Neuron (in vitro differentiated cells): ENCODE measurements around the gene RAB37.

Source experiments
- H2AFZ ChIP-seq: one replicate; pipeline ENCODE4 v1.6.1; 2013; ENCODE audit warnings: low read depth, mild to moderate bottlenecking, inconsistent platforms, low read length, moderate library complexity
- H3K27me3 ChIP-seq: one replicate; pipeline ENCODE4 v1.6.1; 2013; ENCODE audit warnings: low read length; ENCODE audit not compliant: insufficient read depth
- H3K36me3 ChIP-seq: one replicate; pipeline ENCODE4 v1.6.1; 2013; ENCODE audit warnings: low read length; ENCODE audit not compliant: insufficient read depth
- H3K4me1 ChIP-seq: one replicate; pipeline ENCODE4 v1.6.1; 2013; ENCODE audit warnings: low read length; ENCODE audit not compliant: insufficient read depth
- H3K4me3 ChIP-seq: 2 replicates; pipeline ENCODE4 v1.5.1; 2013; ENCODE audit warnings: mild to moderate bottlenecking, low read length, moderate library complexity
- H3K9me3 ChIP-seq: one replicate; pipeline ENCODE4 v1.6.1; 2013; ENCODE audit warnings: low read length

RAB37 gene

DNA sequence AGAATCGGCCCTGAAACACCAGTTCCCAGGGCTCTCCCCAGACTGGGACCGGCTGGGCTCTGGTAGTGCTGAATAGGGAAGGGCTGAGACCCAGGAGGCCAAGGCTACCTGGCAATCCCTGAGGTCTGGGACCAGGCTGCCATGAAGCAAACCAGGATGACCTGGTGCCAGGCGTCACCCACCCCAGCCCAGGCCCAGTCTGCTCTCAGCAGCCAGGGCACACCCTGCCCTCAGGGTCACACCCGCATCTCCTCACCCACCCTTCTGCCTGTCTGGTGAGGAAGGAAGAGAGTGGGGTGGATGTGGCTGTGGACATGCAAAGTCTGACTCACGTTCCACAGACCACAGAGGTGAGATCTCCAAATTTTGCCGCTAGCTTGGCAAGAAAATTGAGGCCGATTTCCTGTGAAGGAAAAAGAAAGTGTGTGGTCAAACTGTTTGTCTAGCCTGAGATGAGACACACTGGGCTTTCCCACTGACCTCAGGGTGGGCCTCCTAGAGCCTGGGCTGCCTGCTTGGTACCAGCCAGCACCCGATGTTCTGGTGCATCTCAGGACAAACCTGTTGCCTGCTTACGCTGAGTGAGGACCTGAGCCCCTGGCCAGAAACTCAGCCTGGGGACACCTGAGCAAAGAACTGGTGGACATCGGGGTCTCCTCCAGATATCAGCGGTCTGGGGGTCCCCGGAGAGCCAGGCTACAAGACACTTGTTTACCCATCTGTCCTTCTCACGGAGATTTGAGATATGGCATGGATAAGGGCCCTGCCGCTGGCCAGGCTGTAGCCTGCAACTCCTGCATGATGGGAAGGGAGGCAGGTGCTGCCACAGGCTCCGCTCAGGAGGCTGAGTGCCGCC lies 6.3 kb upstream of the RAB37 start:
- Histone ChIP-seq H3K4me3 (no peak overlapping the region), H3K27me3 (peaks cover 19% of the 10 kb centered on the region), H3K9me3 (no peaks in the 10 kb centered on the region), H2AFZ (no peak overlapping the region), H3K4me1 (no peaks in the 10 kb centered on the region), H3K36me3 (no peaks in the 10 kb centered on the region)

DNA sequence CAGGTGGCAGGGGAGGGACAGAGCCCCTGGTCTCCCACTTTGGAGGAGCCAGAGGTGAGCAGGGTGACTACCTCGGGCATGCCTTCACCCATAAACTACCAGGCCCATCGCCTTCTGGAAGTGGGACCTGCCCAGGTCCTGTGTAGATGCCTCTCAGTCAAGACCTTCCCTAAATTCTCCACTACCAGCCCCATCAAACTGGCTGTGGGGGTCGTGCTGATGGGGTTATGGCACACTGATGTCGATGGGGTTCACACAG lies 5.8 kb upstream of the RAB37 start:
- H3K36me3 ChIP-seq = no peaks in the 10 kb centered on the region
- no peak overlapping the region for H3K4me3 ChIP-seq
- no peak overlapping the region for H2AFZ ChIP-seq
- peaks cover 23% of the 10 kb centered on the region for H3K27me3 ChIP-seq
- H3K9me3 ChIP-seq = no peaks in the 10 kb centered on the region
- no peaks in the 10 kb centered on the region for H3K4me1 ChIP-seq

DNA sequence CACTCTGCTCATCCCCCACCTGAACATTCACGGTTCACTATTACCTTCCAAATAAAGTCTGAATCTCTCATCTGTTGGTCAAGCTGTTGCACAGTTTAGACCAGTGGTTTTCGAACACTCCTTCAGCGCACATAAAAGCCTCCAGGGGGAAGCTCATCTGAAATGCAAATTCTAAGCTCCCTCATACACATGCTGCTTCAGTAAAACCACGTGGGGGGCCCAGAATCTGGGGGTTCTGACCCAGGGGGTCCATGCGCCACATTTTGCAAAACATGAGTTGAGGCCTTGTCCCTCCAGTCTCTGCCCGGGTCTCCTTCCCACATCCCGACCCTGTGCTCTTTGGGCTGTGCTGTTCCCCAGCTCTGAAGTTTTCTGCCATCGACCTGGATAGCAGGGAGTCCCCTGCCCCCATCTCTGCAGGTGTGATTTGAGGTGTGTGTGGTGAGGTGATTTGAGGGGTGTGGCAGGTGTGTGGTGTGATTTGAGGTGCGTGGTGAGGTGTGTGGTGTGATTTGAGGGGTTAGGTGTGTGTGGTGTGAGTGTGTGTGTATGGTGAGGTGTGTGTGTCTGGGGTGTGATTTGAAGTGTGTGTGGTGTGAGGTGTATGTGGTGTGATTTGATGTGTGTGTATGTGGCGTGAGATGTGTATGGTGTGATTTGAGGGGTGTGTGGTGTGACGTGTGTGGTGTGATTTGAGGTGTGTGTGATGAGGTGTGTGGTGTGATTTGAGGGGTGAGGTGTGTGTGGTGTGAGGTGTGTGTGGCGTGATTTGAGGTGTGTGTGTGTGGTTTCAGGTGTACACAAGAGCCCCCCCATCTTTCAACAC lies 4.8 kb upstream of the RAB37 start:
- Histone ChIP-seq H3K4me3 (no peak overlapping the region), H2AFZ (no peak overlapping the region), H3K4me1 (no peaks in the 10 kb centered on the region), H3K36me3 (no peaks in the 10 kb centered on the region), H3K27me3 (peaks cover 32% of the 10 kb centered on the region), H3K9me3 (no peaks in the 10 kb centered on the region)

DNA sequence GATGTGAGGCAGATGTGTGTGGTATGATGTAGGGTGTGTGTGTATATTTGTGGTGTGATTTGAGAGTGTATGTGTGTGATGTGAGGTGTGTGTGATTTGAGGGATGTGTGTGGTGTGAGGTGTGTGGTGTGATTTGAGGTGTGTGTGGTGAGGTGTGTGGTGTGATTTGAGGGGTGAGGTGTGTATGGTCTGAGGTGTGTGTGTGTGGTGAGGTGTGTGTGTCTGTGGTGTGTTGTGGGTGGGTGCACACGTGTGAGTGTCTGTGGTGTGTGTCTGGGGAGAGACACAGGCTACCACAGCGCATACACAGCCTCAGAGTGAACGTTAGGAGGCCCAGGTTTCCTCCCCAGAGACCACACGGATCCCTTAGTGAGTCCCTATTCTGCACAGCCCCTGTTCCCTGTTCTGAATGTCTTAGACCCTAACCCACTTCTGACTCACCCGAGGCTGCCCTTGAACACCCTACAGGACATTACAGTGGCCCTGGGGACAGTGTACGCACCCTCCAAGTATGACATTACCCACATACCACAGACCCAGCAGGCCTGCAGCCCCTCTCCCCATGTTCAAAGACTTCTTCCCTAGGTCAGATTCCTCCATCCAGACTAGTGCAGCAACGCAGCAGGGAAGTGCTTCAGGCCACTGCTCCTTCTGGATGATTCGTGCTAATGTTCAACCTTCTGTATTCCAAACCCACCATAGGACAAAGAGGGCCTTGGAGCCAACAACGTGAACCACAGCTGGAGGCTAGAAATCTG lies 3.5 kb upstream of the RAB37 start:
- H3K4me3 ChIP-seq = no peak overlapping the region
- no peak overlapping the region for H2AFZ ChIP-seq
- H3K9me3 ChIP-seq = no peaks in the 10 kb centered on the region
- H3K4me1 ChIP-seq = peaks cover 7% of the 10 kb centered on the region
- H3K36me3 ChIP-seq = no peaks in the 10 kb centered on the region
- H3K27me3 ChIP-seq = peaks cover 45% of the 10 kb centered on the region

DNA sequence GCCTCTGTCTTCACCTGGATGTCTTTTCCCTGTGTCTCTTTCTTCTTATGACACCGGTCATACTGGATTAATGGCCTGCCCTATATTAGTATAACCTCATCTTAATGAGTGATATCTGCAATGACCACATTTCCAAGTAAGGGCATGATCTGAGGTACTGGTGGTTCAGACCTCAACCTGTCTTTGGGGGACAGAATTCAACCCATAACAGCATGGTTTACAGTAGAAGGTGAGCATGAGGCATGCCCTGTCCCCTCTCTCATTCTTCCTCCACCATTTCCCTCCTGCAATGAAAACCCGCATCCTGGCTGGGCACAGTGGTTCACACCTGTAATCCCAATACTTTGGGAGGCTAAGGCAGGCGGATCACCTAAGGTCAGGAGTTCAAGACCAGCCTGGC lies 2.8 kb upstream of the RAB37 start:
- Histone ChIP-seq H3K4me1 (peaks cover 7% of the 10 kb centered on the region), H3K36me3 (no peaks in the 10 kb centered on the region), H3K9me3 (no peaks in the 10 kb centered on the region), H3K27me3 (peaks cover 52% of the 10 kb centered on the region), H3K4me3 (no peak overlapping the region), H2AFZ (no peak overlapping the region)

DNA sequence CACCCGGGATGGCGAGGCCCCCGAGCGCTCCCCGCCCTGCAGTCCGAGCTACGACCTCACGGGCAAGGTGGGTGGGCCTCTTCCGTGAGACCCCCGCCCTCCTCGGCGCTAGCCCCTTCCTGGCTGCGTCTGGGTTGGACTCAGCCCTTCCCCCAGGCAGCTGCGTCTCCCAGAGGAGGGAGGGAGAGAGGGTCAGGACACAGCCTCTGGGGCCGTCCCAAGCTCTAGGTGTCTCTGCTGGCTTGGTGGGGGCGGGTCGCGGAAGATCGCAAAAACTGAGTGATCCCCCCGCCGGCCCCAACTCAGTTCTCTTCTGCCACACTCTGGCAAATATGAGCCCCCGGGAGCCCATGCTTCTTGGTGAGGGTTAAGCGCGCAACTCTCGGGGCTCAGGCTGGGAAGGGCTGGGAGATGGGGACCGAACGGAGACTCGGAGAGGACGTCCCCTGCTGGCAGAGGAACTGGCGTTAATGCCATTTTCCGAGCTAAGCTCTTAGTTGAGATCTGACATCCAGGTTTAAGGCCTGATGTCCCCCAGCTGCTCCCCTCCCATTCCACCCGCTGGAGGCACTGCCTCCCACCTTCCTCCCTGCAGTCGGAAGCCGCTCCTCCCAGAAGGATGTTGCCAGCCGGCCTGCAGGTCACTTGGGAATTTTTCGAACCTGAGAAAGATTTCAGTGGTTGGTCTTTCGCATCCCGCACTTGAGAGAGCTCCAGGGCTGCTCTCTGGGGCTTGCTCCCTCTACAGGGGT lies 419 bp downstream of the RAB37 start:
- H3K36me3 ChIP-seq = no peaks in the 10 kb centered on the region
- no peak overlapping the region for H2AFZ ChIP-seq
- peaks cover 52% of the 10 kb centered on the region for H3K27me3 ChIP-seq
- H3K4me3 ChIP-seq = no peak overlapping the region
- H3K4me1 ChIP-seq = peaks cover 7% of the 10 kb centered on the region
- no peaks in the 10 kb centered on the region for H3K9me3 ChIP-seq

DNA sequence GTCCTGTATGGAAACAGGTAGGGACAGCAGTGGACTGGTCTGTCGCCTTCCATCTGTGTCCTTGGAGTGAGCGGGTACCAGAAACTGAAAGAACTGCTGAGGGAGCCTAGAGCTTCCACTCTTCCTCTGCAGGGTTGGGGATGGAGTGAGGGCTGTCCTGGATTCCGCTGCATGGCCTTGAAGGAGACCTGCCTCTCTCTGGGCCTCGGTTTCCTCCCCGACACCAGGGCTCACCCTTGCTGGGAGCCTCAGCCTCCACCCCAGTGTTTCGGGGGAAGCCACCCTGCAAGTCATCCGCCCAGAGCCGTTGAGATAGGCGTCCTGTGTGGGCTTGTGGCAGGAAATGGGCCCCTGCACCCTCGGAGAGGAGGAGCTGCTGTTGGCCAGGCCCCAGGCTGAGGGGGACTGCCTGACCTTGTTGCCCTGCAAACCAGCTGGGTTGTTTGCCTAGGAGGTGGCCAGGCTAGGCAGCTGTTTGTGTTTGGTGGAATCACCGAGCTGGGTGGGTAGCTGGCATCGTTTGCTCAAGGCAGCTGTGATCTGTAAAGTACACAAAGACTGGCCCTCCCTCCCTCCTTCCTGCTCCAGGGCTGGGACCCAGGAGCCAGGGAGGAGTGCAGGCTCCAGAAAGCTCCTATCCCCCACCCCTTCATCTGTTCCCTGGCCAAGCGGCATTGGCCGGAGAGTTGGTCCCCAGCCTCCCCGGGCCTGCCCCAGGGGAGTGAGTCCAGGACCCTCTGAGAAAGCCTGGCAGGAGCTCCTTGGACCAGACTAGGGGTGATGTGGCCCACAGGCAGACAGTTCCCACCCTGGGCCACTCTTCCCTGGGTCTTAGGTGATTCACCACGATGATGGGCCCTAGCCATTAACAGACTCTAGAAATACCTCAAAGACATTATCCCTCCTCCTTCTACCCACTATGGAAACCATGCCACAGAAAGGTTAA lies 1.3 kb downstream of the RAB37 start:
- Histone ChIP-seq H3K4me1 (peaks cover 7% of the 10 kb centered on the region), H3K27me3 (peaks cover 52% of the 10 kb centered on the region), H3K36me3 (no peaks in the 10 kb centered on the region), H3K4me3 (no peak overlapping the region), H3K9me3 (no peaks in the 10 kb centered on the region), H2AFZ (no peak overlapping the region)

DNA sequence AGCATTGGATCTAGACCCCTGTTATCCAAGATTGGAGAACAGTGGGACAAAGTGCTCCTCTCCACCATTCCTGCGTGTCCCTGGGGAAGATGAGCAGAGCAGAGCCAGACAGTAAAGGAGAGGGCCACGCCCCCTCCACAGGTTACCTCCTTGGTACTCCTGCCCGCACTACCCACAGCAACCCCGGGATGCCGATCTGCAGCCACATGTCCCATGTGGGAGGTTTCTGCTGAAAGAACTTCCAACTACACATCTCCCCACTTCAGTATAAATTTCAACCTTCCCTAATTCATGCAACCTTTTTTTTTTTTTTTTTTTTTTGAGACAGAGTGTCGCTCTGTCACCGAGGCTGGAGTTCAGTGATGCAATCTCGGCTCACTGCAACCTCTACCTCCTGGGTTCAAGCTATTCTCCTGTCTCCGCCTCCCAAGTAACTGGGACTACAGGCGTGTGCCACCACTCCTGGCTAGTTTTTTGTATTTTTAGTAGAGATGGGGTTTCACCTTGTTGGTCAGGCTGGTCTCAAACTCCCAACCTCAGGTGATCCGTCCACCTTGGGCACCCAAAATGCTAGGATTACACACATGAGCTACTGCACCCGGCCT lies 2.3 kb downstream of the RAB37 start:
- Histone ChIP-seq H3K4me1 (peaks cover 7% of the 10 kb centered on the region), H3K9me3 (no peaks in the 10 kb centered on the region), H3K27me3 (peaks cover 42% of the 10 kb centered on the region), H2AFZ (no peak overlapping the region), H3K36me3 (no peaks in the 10 kb centered on the region), H3K4me3 (no peak overlapping the region)

DNA sequence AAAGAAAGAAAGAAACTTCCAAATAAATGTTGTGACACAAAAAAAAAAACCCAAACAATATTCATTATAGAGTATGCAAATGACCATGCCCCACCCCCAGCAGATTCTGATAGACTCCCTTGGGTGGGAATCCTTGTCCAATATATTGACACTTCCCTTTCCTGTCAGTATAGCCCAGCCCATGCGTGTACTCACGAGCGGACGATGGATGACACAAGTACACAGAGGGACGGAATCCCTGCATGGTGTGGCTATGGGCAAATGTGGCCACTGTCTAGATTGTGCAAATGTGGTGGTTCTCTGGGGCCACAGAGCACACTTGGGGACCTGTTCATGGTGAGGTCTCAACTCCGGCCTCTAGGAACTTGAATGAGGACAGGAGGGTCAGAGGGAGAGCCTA lies 3.1 kb downstream of the RAB37 start:
- Histone ChIP-seq H3K4me1 (peaks cover 7% of the 10 kb centered on the region), H3K27me3 (peaks cover 39% of the 10 kb centered on the region), H3K4me3 (no peak overlapping the region)

DNA sequence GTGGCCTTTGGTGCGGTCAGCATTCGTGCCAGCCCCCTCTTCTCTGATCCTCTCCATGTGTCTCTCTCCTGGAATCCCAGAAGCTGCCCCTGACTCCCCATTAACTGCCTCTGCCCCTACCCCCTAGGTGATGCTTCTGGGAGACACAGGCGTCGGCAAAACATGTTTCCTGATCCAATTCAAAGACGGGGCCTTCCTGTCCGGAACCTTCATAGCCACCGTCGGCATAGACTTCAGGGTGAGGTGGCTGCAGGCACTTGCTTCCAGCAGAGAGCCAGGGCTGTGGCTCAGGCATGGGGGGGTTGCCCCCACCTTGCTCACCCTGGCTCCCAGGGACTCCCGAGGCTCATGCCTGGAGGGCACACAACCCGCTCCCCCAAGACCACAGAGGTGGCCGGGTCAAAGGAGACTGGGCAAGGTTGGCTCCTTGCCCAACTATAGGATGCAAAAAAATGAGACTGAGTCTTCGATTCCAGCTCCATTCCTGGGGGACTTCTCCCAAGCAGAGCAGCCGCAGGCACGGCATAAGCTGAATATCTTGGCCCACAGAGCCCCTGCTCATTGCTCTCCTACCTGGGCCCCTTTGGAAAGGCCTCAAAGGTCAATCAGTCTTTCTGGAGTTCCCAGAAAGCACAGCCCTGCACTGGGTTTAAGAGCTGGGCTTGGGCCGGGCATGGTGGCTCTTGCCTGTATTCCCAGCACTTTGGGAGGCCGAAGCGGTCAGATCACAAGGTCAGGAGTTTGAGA lies 3.8 kb downstream of the RAB37 start:
- Histone ChIP-seq H2AFZ (no peak overlapping the region), H3K27me3 (peaks cover 32% of the 10 kb centered on the region), H3K4me3 (no peak overlapping the region), H3K4me1 (peaks cover 7% of the 10 kb centered on the region), H3K9me3 (no peaks in the 10 kb centered on the region), H3K36me3 (no peaks in the 10 kb centered on the region)

More for the DNA sequence above, 3.1 kb downstream of the RAB37 start:
- H3K36me3 ChIP-seq = no peaks in the 10 kb centered on the region
- H2AFZ ChIP-seq = no peak overlapping the region
- no peaks in the 10 kb centered on the region for H3K9me3 ChIP-seq

DNA sequence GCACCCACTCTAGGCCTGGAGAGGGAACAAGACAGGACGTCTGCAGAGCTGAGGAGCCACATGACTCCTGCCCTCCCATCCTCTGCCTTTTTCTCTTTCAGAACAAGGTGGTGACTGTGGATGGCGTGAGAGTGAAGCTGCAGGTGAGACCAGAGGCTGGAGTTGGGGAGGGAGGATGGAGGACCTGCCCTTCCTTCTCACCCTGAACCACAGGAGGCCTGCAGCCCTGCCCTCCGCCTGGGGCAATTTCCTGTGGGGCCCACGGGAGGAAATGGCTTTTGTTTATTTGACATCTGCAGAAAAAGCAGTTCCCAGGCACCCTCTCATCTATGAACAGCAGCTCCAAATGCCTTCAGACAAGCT lies 5.1 kb downstream of the RAB37 start:
- H3K27me3 ChIP-seq = peaks cover 21% of the 10 kb centered on the region
- peaks cover 13% of the 10 kb centered on the region for H3K4me1 ChIP-seq
- no peaks in the 10 kb centered on the region for H3K36me3 ChIP-seq
- H3K9me3 ChIP-seq = no peaks in the 10 kb centered on the region
- no peak overlapping the region for H3K4me3 ChIP-seq
- no peak overlapping the region for H2AFZ ChIP-seq
